Peyer's patch (tissue), 4 donors: Measurements from ENCODE around the gene ANXA1.
"Not testable (repeated sequence)": the region's sequence is repeated elsewhere in the genome, so short reads cannot be mapped to it uniquely, and the experiment has no call there.

Experiments
- POLR2A ChIP-seq, 2 donors: fragments of 450-650 bp; IDR thresholded peaks; one replicate each; pipeline ENCODE4 v1.5.1; 2017; ENCODE audit warnings: antibody characterized with exemption in 2 of 2, mild to moderate bottlenecking in 2 of 2, moderate library complexity in 2 of 2
- TF ChIP-seq, protein P1 (sequence below), 6 experiments: fragments of 450-650 bp in 4 of 6; fragments of 200-600 bp in 2 of 6; sonication (generic) in 1 of 6; IDR thresholded peaks; one replicate each; pipeline ENCODE4 v1.5.1; 2017 to 2019; ENCODE audit warnings: antibody characterized with exemption in 6 of 6, mild to moderate bottlenecking in 3 of 6, moderate library complexity in 1 of 6

DNA sequence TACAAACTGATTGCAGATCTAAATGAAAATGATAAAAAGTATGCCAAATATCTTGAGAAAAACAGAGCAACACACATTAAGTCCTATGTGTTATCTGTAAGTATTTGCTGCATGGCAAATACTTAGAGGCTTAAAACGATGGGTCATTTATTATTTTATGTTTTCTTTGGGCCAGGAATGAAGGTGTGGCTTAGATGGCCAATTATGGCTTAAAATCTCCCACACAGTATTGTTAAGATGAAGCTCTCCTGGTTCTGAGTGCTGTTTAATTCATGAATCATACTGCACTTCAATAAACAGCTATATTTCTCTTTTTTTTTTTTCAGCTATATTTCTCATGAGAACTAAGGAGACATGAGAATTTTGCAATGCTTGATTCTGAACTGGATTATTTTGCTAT lies 39.4 kb downstream of the ANXA1 start:
- TF ChIP-seq, protein P1, sequence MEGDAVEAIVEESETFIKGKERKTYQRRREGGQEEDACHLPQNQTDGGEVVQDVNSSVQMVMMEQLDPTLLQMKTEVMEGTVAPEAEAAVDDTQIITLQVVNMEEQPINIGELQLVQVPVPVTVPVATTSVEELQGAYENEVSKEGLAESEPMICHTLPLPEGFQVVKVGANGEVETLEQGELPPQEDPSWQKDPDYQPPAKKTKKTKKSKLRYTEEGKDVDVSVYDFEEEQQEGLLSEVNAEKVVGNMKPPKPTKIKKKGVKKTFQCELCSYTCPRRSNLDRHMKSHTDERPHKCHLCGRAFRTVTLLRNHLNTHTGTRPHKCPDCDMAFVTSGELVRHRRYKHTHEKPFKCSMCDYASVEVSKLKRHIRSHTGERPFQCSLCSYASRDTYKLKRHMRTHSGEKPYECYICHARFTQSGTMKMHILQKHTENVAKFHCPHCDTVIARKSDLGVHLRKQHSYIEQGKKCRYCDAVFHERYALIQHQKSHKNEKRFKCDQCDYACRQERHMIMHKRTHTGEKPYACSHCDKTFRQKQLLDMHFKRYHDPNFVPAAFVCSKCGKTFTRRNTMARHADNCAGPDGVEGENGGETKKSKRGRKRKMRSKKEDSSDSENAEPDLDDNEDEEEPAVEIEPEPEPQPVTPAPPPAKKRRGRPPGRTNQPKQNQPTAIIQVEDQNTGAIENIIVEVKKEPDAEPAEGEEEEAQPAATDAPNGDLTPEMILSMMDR (IDR thresholded peaks at IDR 0.05) = not testable (repeated sequence)
- TF ChIP-seq POLR2A (IDR thresholded peaks at IDR 0.05) = not testable (repeated sequence)
